ENCODE measurements around the gene STAB1. TPM values are rescaled to one million over a fixed set of nuclear protein-coding genes. Genes with fewer than 3 reads are reported as not detected.

STAB1 gene
- total and polyA plus RNA-seq, 4 donors = 54.2 to 651 (median 273) TPM

GRCh38 chr3:52527732-52528585 lies 32.8 kb downstream of the STAB1 start:
- intact Hi-C loops (cut with DNase I) = loop anchor here (5.0 kb wide), 2 partner anchors 41 to 56 kb away; no protein-coding TSS in a partner anchor
- no peaks in the 10 kb centered on the region for H3K9me3 ChIP-seq (ENCODE audit: control insufficient read depth, low read length)
- DNase-seq (peak; percentile 45 to 69), ATAC-seq (ENCODE audit: low FRiP score) (no peak)
- WGBS, 2 donors = 80 to 83% methylated on average over 18 of the region's 18 CpGs
- H3K27me3 ChIP-seq (ENCODE audit: control insufficient read depth in 1 of 2, insufficient read depth in 2 of 2, low read length in 1 of 2) = no peaks in the 10 kb centered on the region
- no peak overlapping the region for H3K4me3 ChIP-seq (ENCODE audit: low read length in 2 of 2)
- H3K27ac ChIP-seq (ENCODE audit: low read depth in 1 of 2, low read length in 2 of 2) = no peak overlapping the region
- no peaks in the 10 kb centered on the region for H3K36me3 ChIP-seq (ENCODE audit: control insufficient read depth in 1 of 2, insufficient read depth in 2 of 2, low read length in 1 of 2)
- H3K4me1 ChIP-seq (ENCODE audit: control insufficient read depth in 1 of 2, insufficient read depth in 2 of 2, low read length in 2 of 2) = no peaks in the 10 kb centered on the region

GRCh38 chr3:52528586-52529375 lies 33.6 kb downstream of the STAB1 start:
- no peak for ATAC-seq (ENCODE audit: low FRiP score)
- H3K27ac ChIP-seq (ENCODE audit: low read depth in 1 of 2, low read length in 2 of 2) = no peak overlapping the region
- no peaks in the 10 kb centered on the region for H3K4me1 ChIP-seq (ENCODE audit: control insufficient read depth in 1 of 2, insufficient read depth in 2 of 2, low read length in 2 of 2)
- no peak overlapping the region for H3K4me3 ChIP-seq (ENCODE audit: low read length in 2 of 2)
- no peaks in the 10 kb centered on the region for H3K9me3 ChIP-seq (ENCODE audit: control insufficient read depth, low read length)
- H3K27me3 ChIP-seq (ENCODE audit: control insufficient read depth in 1 of 2, insufficient read depth in 2 of 2, low read length in 1 of 2) = no peaks in the 10 kb centered on the region
- 81 to 84% methylated on average over 25 of the region's 25 CpGs for WGBS, 2 donors
- intact Hi-C loops (cut with DNase I) = loop anchor here (5.0 kb wide), 2 partner anchors 41 to 56 kb away; no protein-coding TSS in a partner anchor
- H3K36me3 ChIP-seq (ENCODE audit: control insufficient read depth in 1 of 2, insufficient read depth in 2 of 2, low read length in 1 of 2) = no peaks in the 10 kb centered on the region
- DNase-seq = peak; percentile 48 to 76

GRCh38 chr3:52529376-52530333 lies 34.5 kb downstream of the STAB1 start:
- H3K27ac ChIP-seq (ENCODE audit: low read depth in 1 of 2, low read length in 2 of 2) = no peak overlapping the region
- intact Hi-C loops (cut with DNase I) = loop anchor here (5.0 kb wide), 2 partner anchors 42 to 57 kb away; no protein-coding TSS in a partner anchor

GRCh38 chr3:52530918-52531826 lies 36.0 kb downstream of the STAB1 start:
- Histone ChIP-seq H3K36me3 (ENCODE audit: control insufficient read depth in 1 of 2, insufficient read depth in 2 of 2, low read length in 1 of 2) (no peaks in the 10 kb centered on the region), H3K4me1 (ENCODE audit: control insufficient read depth in 1 of 2, insufficient read depth in 2 of 2, low read length in 2 of 2) (no peaks in the 10 kb centered on the region), H3K9me3 (ENCODE audit: control insufficient read depth, low read length) (no peaks in the 10 kb centered on the region), H3K27ac (ENCODE audit: low read depth in 1 of 2, low read length in 2 of 2) (no peak overlapping the region), H3K4me3 (ENCODE audit: low read length in 2 of 2) (no peak overlapping the region), H3K27me3 (ENCODE audit: control insufficient read depth in 1 of 2, insufficient read depth in 2 of 2, low read length in 1 of 2) (no peaks in the 10 kb centered on the region)
- peak; percentile 53 to 70 for DNase-seq
- 47 to 59% methylated on average over 9 to 10 of the region's 10 CpGs for WGBS, 2 donors
- intact Hi-C loops (cut with DNase I) = loop anchor here in 1 of 2 donors (5.0 kb wide), 1 partner anchor 59 kb away; no protein-coding TSS in a partner anchor
- ATAC-seq (ENCODE audit: low FRiP score) = no peak

More at GRCh38 chr3:52529376-52530333, 34.5 kb downstream of the STAB1 start:
- no peak for ATAC-seq (ENCODE audit: low FRiP score)
- DNase-seq = peak; percentile 58 to 71
- H3K27me3 ChIP-seq (ENCODE audit: control insufficient read depth in 1 of 2, insufficient read depth in 2 of 2, low read length in 1 of 2) = no peaks in the 10 kb centered on the region
- H3K9me3 ChIP-seq (ENCODE audit: control insufficient read depth, low read length) = no peaks in the 10 kb centered on the region
- WGBS, 2 donors = 40 to 43% methylated on average over 12 of the region's 12 CpGs
- no peak overlapping the region for H3K4me3 ChIP-seq (ENCODE audit: low read length in 2 of 2)
- no peaks in the 10 kb centered on the region for H3K4me1 ChIP-seq (ENCODE audit: control insufficient read depth in 1 of 2, insufficient read depth in 2 of 2, low read length in 2 of 2)
- no peaks in the 10 kb centered on the region for H3K36me3 ChIP-seq (ENCODE audit: control insufficient read depth in 1 of 2, insufficient read depth in 2 of 2, low read length in 1 of 2)

GRCh38 chr3:52531860-52532516 lies 36.9 kb downstream of the STAB1 start:
- WGBS, 2 donors = 85% methylated on average over 14 of the region's 14 CpGs
- peak in 1 of 2 donors; percentile 78 for DNase-seq

GRCh38 chr3:52532517-52532837 lies 37.3 kb downstream of the STAB1 start:
- WGBS, 2 donors = 43 to 51% methylated on average over 5 of the region's 5 CpGs
- Histone ChIP-seq H3K4me1 (ENCODE audit: control insufficient read depth in 1 of 2, insufficient read depth in 2 of 2, low read length in 2 of 2) (no peaks in the 10 kb centered on the region), H3K36me3 (ENCODE audit: control insufficient read depth in 1 of 2, insufficient read depth in 2 of 2, low read length in 1 of 2) (no peaks in the 10 kb centered on the region), H3K4me3 (ENCODE audit: low read length in 2 of 2) (no peak overlapping the region), H3K9me3 (ENCODE audit: control insufficient read depth, low read length) (no peaks in the 10 kb centered on the region), H3K27me3 (ENCODE audit: control insufficient read depth in 1 of 2, insufficient read depth in 2 of 2, low read length in 1 of 2) (no peaks in the 10 kb centered on the region), H3K27ac (ENCODE audit: low read depth in 1 of 2, low read length in 2 of 2) (no peak overlapping the region)
- intact Hi-C loops (cut with DNase I) = loop anchor here in 1 of 2 donors (5.0 kb wide), 1 partner anchor 60 kb away; no protein-coding TSS in a partner anchor
- peak; percentile 62 to 74 for DNase-seq
- no peak for ATAC-seq (ENCODE audit: low FRiP score)

More at GRCh38 chr3:52531860-52532516, 36.9 kb downstream of the STAB1 start:
- Histone ChIP-seq H3K27ac (ENCODE audit: low read depth in 1 of 2, low read length in 2 of 2) (no peak overlapping the region), H3K4me1 (ENCODE audit: control insufficient read depth in 1 of 2, insufficient read depth in 2 of 2, low read length in 2 of 2) (no peaks in the 10 kb centered on the region), H3K9me3 (ENCODE audit: control insufficient read depth, low read length) (no peaks in the 10 kb centered on the region), H3K36me3 (ENCODE audit: control insufficient read depth in 1 of 2, insufficient read depth in 2 of 2, low read length in 1 of 2) (no peaks in the 10 kb centered on the region), H3K4me3 (ENCODE audit: low read length in 2 of 2) (no peak overlapping the region), H3K27me3 (ENCODE audit: control insufficient read depth in 1 of 2, insufficient read depth in 2 of 2, low read length in 1 of 2) (no peaks in the 10 kb centered on the region)
- ATAC-seq (ENCODE audit: low FRiP score) = no peak
- intact Hi-C loops (cut with DNase I) = loop anchor here in 1 of 2 donors (5.0 kb wide), 1 partner anchor 60 kb away; no protein-coding TSS in a partner anchor
